ENCODE results near the gene MSLN. TPM values are rescaled to one million over a fixed set of nuclear protein-coding genes. Genes with fewer than 3 reads are reported as not detected.
A peak's percentile ranks its signal among the peaks of the same experiment; 100 is the strongest.

MSLN gene
- total and polyA plus RNA-seq, 2 of the 13 experiments (the other 11 are each of a cell fraction or from before 2014, with no cell fraction given): 2.0 to 2.3 TPM

DNA sequence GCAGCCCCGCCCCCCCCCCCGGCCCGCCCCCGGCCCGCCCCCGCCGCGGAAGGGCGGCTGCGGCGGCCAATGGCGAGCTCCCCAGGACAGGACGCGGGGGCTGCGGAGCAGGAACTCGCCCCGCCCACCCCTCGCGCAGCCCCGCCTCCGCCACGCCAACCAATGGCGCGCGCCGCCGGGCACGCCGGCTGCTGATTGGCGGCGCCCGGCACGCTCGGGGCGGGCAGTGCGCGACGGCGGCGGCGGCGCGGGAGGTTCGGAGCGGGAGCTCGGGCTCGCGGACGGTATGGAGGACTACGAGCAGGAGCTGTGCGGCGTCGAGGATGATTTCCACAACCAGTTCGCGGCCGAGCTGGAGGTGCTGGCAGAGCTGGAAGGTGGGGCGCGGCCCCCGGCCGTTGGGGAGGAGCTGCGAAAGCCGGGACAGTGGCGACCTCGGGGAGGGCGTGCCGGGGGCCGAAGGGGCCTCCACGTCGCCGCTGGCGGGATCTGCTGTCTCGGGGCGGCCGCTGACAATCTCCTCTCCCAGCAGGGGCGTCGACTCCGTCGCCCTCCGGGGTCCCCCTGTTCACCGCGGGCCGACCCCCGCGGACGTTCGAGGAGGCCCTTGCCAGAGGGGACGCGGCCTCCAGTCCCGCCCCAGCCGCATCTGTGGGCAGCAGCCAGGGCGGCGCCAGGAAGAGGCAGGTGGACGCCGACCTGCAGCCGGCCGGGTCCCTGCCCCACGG is 28.0 kb downstream of the MSLN start, which contains the start of gene CHTF18 (continued):
- no peak for TF ChIP-seq ZNF142 (CRISPR knock-in tag; IDR thresholded peaks at IDR 0.05)
- TF ChIP-seq ZBTB25 (CRISPR knock-in tag; IDR thresholded peaks at IDR 0.05): peak; percentile 26; the same call in 1 of the 2 replicates
- TF ChIP-seq ZNF414 (CRISPR knock-in tag; IDR thresholded peaks at IDR 0.05): no peak
- TF ChIP-seq, protein P1, sequence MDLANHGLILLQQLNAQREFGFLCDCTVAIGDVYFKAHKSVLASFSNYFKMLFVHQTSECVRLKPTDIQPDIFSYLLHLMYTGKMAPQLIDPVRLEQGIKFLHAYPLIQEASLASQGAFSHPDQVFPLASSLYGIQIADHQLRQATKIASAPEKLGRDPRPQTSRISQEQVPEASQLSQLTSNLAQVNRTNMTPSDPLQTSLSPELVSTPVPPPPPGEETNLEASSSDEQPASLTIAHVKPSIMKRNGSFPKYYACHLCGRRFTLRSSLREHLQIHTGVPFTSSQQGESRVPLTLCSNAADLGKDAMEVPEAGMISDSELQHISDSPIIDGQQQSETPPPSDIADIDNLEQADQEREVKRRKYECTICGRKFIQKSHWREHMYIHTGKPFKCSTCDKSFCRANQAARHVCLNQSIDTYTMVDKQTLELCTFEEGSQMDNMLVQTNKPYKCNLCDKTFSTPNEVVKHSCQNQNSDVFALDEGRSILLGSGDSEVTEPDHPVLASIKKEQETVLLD (CRISPR knock-in tag; IDR thresholded peaks at IDR 0.05; ENCODE audit: low read depth): 0 out of 2 replicates have a peak, but pooled peaks have one; percentile 13
- TF ChIP-seq, protein P2, sequence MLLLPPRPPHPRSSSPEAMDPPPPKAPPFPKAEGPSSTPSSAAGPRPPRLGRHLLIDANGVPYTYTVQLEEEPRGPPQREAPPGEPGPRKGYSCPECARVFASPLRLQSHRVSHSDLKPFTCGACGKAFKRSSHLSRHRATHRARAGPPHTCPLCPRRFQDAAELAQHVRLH (CRISPR knock-in tag; IDR thresholded peaks at IDR 0.05; ENCODE audit: borderline replicate concordance, low read depth): peak; percentile 20; the same call in 1 of the 2 replicates
- TF ChIP-seq, protein P3, sequence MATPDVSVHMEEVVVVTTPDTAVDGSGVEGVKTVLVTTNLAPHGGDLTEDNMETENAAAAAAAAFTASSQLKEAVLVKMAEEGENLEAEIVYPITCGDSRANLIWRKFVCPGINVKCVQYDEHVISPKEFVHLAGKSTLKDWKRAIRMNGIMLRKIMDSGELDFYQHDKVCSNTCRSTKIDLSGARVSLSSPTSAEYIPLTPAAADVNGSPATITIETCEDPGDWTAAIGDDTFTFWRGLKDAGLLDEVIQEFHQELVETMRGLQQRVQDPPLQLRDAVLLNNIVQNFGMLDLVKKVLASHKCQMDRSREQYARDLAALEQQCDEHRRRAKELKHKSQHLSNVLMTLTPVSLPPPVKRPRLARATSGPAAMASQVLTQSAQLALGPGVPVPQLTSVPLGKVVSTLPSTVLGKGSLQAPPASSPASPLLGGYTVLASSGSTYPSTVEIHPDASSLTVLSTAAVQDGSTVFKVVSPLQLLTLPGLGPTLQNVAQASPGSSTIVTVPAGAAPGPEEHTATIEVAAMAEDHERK (CRISPR knock-in tag; IDR thresholded peaks at IDR 0.05; ENCODE audit: low read depth): peak; percentile 85
- TF ChIP-seq HNRNPLL (IDR thresholded peaks at IDR 0.05; ENCODE audit: low read depth, low read length, poor library complexity, severe bottlenecking): peak; percentile 4
- no peak for TF ChIP-seq ZBTB49 (CRISPR knock-in tag; IDR thresholded peaks at IDR 0.05; ENCODE audit: borderline replicate concordance)

Measured in HepG2 (cell line).